ENCODE measurements around the gene ZNF217. TPM values are rescaled to one million over a fixed set of nuclear protein-coding genes. Genes with fewer than 3 reads are reported as not detected.
"Not testable (repeated sequence)": the region's sequence is repeated elsewhere in the genome, so short reads cannot be mapped to it uniquely, and the experiment has no call there.

Gene ZNF217
- total RNA-seq, 2 experiments from 2014 or later, result 89.5 to 90.4 TPM

GRCh38 chr20:53584550-53584913, 9.1 kb downstream of the ZNF217 start:
- peak overlapping the region; percentile 81 for H3K27ac Mint-ChIP-seq
- peaks cover 63% of the 10 kb centered on the region for H3K36me3 Mint-ChIP-seq (ENCODE audit: low read depth)
- DNase-seq, H3K9me3 Mint-ChIP-seq, H3K27me3 Mint-ChIP-seq, CTCF ChIA-PET: not testable (repeated sequence)
- peak overlapping the region; percentile 43 for H3K4me3 Mint-ChIP-seq
- POLR2A ChIA-PET, result interaction anchor here (0.8 to 2.2 kb wide), 3 partner anchors 10 to 123 kb away, joined by 4 to 10 read pairs (median 8); partner anchors contain the start of gene ZNF217
- peaks cover 84% of the 10 kb centered on the region for H3K4me1 Mint-ChIP-seq

- H3K27ac Mint-ChIP-seq, result peak overlapping the region; percentile 80
- not testable (repeated sequence) for H3K9me3 Mint-ChIP-seq, H3K27me3 Mint-ChIP-seq, DNase-seq
- peaks cover 85% of the 10 kb centered on the region for H3K4me1 Mint-ChIP-seq
- POLR2A ChIA-PET, result interaction anchor here (1.0 to 4.7 kb wide), 12 partner anchors 8 to 352 kb away, joined by 3 to 43 read pairs (median 12); partner anchors contain the start of gene ZNF217
- CTCF ChIA-PET, result interaction anchor here (1.0 to 3.3 kb wide), 5 partner anchors 10 to 624 kb away, joined by 3 to 28 read pairs (median 7); partner anchors contain the start of genes PFDN4 and ZNF217
- peak overlapping the region; percentile 43 for H3K4me3 Mint-ChIP-seq
- peaks cover 64% of the 10 kb centered on the region for H3K36me3 Mint-ChIP-seq (ENCODE audit: low read depth)
These were observed 9.7 kb downstream of the ZNF217 start for GRCh38 chr20:53583660-53584549.

- H3K4me1 Mint-ChIP-seq, result peaks cover 90% of the 10 kb centered on the region
- CTCF ChIA-PET, result interaction anchor here (0.6 to 3.3 kb wide), 10 partner anchors 11 to 626 kb away, joined by 3 to 28 read pairs (median 7); partner anchors contain the start of genes PFDN4 and ZNF217
- no peaks in the 10 kb centered on the region for H3K27me3 Mint-ChIP-seq
- no peaks in the 10 kb centered on the region for H3K9me3 Mint-ChIP-seq
- POLR2A ChIA-PET, result interaction anchor here (0.7 to 4.7 kb wide), 16 partner anchors 9 to 357 kb away, joined by 3 to 43 read pairs (median 7); partner anchors contain the start of gene ZNF217
- DNase-seq, result peak; percentile 52
- H3K27ac Mint-ChIP-seq, result peak overlapping the region; percentile 80
- H3K36me3 Mint-ChIP-seq (ENCODE audit: low read depth), result peaks cover 69% of the 10 kb centered on the region
- peak overlapping the region; percentile 78 for H3K4me3 Mint-ChIP-seq
These were observed 10.9 kb downstream of the ZNF217 start for GRCh38 chr20:53582574-53583351.

- ChIA-PET POLR2A (interaction anchor here (0.9 to 4.7 kb wide), 13 partner anchors 9 to 334 kb away, joined by 3 to 43 read pairs (median 11); partner anchors contain the start of gene ZNF217), CTCF (interaction anchor here (0.6 to 3.3 kb wide), 9 partner anchors 12 to 357 kb away, joined by 3 to 28 read pairs (median 7); partner anchors contain the start of gene ZNF217)
- Mint-ChIP-seq H3K4me3 (peak overlapping the region; percentile 78), H3K36me3 (ENCODE audit: low read depth) (peaks cover 74% of the 10 kb centered on the region), H3K9me3 (no peaks in the 10 kb centered on the region), H3K27me3 (no peaks in the 10 kb centered on the region), H3K27ac (peak overlapping the region; percentile 80), H3K4me1 (peaks cover 94% of the 10 kb centered on the region)
- no peak for DNase-seq
These were observed 11.4 kb downstream of the ZNF217 start for GRCh38 chr20:53582251-53582570.

DNA sequence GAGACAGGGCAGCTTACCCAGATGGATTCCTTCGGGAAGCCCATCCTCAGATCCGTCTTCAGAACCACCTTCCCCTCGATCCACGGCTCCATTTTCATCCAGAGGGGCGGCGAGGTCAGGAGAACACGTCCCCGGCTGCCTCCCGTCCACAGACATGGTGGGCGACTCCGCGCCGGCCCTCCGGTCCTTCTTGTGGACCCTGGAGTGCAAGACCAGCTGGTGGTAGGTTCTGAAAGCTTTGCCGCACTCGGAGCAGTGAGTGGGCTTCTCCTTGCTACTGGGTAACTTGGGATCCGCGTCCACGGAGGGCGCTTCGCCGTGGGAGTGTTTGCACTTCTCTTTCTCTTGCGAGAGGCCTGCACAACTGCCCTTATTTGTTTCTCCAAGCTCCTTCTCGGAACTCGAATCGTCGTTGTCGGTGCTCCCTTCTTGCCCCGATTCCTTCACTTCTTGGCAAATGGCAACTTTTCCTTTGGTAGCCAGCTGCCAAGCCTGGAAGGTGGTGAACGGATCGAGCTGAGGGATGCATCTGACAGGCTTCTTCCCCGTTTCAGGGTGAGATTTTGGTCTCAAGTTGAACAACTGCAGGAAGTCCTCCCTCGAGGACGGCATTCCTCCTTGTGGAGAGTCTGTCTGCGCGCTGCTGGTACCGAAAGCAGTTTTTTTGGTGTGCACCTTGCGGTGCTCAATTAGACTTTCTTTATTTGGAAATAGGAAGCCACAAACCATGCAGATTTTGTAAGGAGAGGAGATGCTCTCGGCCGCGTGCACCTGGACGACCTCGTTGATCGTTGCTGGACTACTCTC, 12.0 kb downstream of the ZNF217 start:
- Mint-ChIP-seq H3K36me3 (ENCODE audit: low read depth) (peaks cover 80% of the 10 kb centered on the region), H3K4me3 (peak overlapping the region; percentile 78), H3K9me3 (no peaks in the 10 kb centered on the region), H3K27ac (peak overlapping the region; percentile 80), H3K27me3 (no peaks in the 10 kb centered on the region), H3K4me1 (peaks cover 94% of the 10 kb centered on the region)
- peak; percentile 36 for DNase-seq
- ChIA-PET POLR2A (interaction anchor here (1.1 to 4.7 kb wide), 12 partner anchors 10 to 335 kb away, joined by 3 to 43 read pairs (median 12); partner anchors contain the start of gene ZNF217), CTCF (interaction anchor here (0.6 to 3.3 kb wide), 8 partner anchors 20 to 358 kb away, joined by 3 to 28 read pairs (median 5); no protein-coding TSS in a partner anchor)

DNA sequence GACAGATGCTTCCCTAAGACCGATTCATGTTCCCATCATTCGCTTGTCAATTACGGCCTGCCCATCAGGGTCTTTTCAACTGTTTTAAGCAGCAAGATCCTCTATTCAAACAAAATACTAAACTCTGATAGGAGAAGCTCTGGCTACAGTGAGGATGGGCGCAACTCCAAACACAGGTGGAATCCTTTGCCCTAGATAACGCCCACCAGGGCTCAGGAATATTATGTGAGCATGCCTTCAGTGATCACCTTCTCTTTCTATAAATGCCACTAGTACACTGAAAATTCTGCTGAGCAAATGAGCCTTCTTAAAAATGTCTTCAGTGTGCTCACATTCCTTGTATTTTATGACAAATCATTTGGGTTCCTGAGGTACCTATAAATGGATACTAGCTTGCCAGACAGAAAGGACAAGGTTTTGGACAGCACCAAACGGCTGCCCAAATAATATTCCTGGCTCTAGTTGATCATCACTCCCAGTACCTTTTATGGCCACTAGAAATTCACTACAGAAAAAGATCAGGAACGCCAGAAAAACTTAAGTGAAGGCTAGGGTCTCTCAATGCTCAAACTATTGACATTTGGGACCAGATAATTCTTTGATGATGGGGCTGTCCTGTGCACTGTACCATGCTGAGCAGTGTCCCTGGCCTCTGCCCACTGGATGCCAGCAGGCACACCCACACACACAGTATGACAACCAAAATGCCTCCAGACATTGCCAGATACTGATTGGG, 13.1 kb downstream of the ZNF217 start:
- ChIA-PET CTCF (interaction anchor here (0.6 to 3.8 kb wide), 13 partner anchors 31 to 364 kb away, joined by 3 to 42 read pairs (median 3); no protein-coding TSS in a partner anchor), POLR2A (interaction anchor here (1.3 to 4.7 kb wide), 12 partner anchors 13 to 359 kb away, joined by 4 to 43 read pairs (median 8); partner anchors contain the start of gene ZNF217)
- Mint-ChIP-seq H3K4me1 (peaks cover 94% of the 10 kb centered on the region), H3K27me3 (no peaks in the 10 kb centered on the region), H3K27ac (peak overlapping the region; percentile 80), H3K9me3 (no peaks in the 10 kb centered on the region), H3K4me3 (peak overlapping the region; percentile 78), H3K36me3 (ENCODE audit: low read depth) (peaks cover 80% of the 10 kb centered on the region)
- DNase-seq, result no peak

GRCh38 chr20:53579581-53580375, 13.9 kb downstream of the ZNF217 start:
- ChIA-PET POLR2A (interaction anchor here (0.8 to 4.7 kb wide), 15 partner anchors 14 to 360 kb away, joined by 3 to 43 read pairs (median 7); partner anchors contain the start of gene ZNF217), CTCF (interaction anchor here (0.6 to 3.8 kb wide), 12 partner anchors 9 to 620 kb away, joined by 3 to 42 read pairs (median 3); no protein-coding TSS in a partner anchor)
- DNase-seq, result peak; percentile 32
- peak overlapping the region; percentile 78 for H3K4me3 Mint-ChIP-seq
- no peaks in the 10 kb centered on the region for H3K27me3 Mint-ChIP-seq
- H3K9me3 Mint-ChIP-seq, result no peaks in the 10 kb centered on the region
- H3K4me1 Mint-ChIP-seq, result peaks cover 94% of the 10 kb centered on the region
- H3K36me3 Mint-ChIP-seq (ENCODE audit: low read depth), result peaks cover 82% of the 10 kb centered on the region
- peak overlapping the region; percentile 80 for H3K27ac Mint-ChIP-seq

DNA sequence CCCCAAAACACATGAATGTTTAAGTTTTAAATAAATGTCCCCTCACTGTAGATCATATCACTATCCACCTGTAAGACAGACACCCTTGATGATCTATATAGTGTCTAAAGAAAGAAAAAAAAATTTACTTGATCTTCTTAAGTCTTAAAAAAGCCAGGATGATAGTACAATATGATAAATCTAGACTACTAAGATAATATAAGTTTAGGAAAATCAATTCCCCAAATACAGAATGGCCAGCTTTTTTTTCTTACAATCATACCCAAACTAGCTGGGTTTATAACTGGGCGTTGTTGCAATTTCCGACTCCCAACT, 14.4 kb downstream of the ZNF217 start:
- Mint-ChIP-seq H3K4me1 (peaks cover 94% of the 10 kb centered on the region), H3K27me3 (no peaks in the 10 kb centered on the region), H3K27ac (peak overlapping the region; percentile 80), H3K4me3 (peak overlapping the region; percentile 78), H3K9me3 (no peaks in the 10 kb centered on the region), H3K36me3 (ENCODE audit: low read depth) (peaks cover 85% of the 10 kb centered on the region)
- ChIA-PET CTCF (interaction anchor here (0.6 to 3.8 kb wide), 10 partner anchors 9 to 621 kb away, joined by 3 to 42 read pairs (median 4); no protein-coding TSS in a partner anchor), POLR2A (interaction anchor here (0.8 to 4.7 kb wide), 15 partner anchors 14 to 360 kb away, joined by 3 to 43 read pairs (median 7); partner anchors contain the start of gene ZNF217)
- DNase-seq, result no peak

DNA sequence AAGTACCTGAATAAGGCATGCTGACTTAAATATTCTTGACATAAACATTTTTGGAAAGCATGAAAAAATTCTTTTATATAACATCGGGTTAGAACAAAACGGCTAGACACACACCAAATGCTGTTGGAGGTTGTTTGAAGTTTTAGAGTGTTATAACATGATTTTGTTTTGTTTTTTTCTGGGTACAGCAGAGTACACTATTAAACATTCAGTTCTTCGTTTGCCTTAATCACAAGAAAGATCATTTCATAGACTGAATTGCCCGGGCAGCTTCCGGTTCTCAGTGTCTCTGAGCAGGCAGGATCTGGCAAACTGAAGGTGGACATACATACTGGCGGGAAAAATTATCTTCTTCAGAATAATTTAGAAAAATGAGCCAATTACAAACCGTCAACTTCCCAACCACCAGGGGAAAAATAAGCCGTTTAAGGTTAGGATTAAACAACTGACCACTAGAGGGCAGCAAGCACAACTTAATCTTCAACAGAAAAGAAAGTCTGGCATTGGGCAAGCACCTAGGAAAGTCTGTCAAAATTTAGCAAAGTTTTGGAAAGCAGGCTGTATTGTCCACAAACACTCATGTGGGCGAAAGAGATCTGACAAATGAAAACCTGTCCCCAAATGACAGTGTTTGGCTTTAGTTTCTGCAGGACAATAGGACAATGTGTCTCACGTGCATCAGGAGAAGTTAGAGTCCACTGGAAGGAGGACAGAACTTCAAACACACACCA, 15.0 kb downstream of the ZNF217 start:
- no peaks in the 10 kb centered on the region for H3K27me3 Mint-ChIP-seq
- no peaks in the 10 kb centered on the region for H3K9me3 Mint-ChIP-seq
- peak overlapping the region; percentile 80 for H3K27ac Mint-ChIP-seq
- CTCF ChIA-PET, result interaction anchor here (0.5 to 3.8 kb wide), 13 partner anchors 9 to 360 kb away, joined by 3 to 42 read pairs (median 3); no protein-coding TSS in a partner anchor
- H3K36me3 Mint-ChIP-seq (ENCODE audit: low read depth), result peaks cover 89% of the 10 kb centered on the region
- peak; percentile 55 for DNase-seq
- H3K4me3 Mint-ChIP-seq, result peak overlapping the region; percentile 78
- peaks cover 92% of the 10 kb centered on the region for H3K4me1 Mint-ChIP-seq
- POLR2A ChIA-PET, result interaction anchor here (0.8 to 4.7 kb wide), 13 partner anchors 15 to 361 kb away, joined by 3 to 43 read pairs (median 7); partner anchors contain the start of gene ZNF217

All from activated CD4-positive, alpha-beta memory T cell treated with anti-CD3 and anti-CD28 coated beads, Interleukin-2, amount 10 ng/mL, durations not matched to agents 7 days and 5 days (primary cell).